ENCODE measurements around the gene PFDN6.
"Not testable (repeated sequence)": the region's sequence is repeated elsewhere in the genome, so short reads cannot be mapped to it uniquely, and the experiment has no call there.

The PFDN6 gene

DNA sequence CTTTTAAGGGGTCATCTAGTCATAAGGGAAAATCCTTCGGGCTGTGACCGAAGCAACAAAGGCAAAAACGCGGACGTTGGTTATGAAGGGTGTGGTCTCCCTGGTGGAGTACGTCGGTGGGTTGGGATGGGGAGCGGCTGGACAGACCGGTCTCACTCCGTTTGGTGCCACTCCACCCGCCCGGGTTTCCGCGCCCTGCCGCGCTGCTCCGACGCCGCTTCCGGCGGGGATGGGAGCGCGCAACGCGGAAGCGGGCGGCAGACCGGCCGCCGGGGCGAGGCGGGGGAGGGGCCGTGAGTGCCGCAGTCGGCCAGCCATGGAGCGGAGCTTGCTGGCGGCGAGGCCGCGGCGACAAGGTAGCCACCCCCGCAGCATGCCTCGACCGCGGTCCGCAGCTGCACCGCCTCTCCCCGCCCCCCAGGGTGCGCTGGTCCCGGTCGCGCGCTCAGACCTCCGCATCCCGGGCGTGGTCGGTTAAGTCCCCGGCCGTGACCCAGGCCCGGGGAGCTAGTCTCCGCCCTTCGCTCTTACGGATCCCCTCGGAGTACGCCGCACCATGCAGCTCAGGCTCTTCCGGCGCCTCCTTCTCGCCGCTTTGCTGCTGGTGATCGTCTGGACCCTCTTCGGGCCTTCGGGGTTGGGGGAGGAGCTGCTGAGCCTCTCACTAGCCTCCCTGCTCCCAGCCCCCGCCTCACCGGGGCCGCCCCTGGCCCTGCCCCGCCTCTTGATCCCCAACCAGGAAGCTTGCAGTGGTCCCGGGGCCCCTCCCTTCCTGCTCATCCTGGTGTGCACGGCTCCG, 12.3 kb upstream of the PFDN6 start, which contains the start of gene B3GALT4:
TSS of gene B3GALT4 (plus strand) at position 260 of the 799 bp plus-strand sequence. CDS start at position 557, 297 bp downstream.
- Histone ChIP-seq H3K4me1 (peaks cover 71 to 88% (median 77%) of the 10 kb centered on the region in 10 experiments), H3K9me3 (replicated peaks in 1 of 11) (no peaks in the 10 kb centered on the region), H3K4me2 (peak within 1 kb of the TSS; percentile 90 to 99 (median 97)), H3K27me3 (no peaks in the 10 kb centered on the region), H3K9ac (peak within 1 kb of the TSS; percentile 83 to 99 (median 95)), H3K36me3 (peaks cover 59 to 87% (median 80%) of the 10 kb centered on the region in 11 experiments), H3K27ac (peak within 1 kb of the TSS; percentile 78 to 99 (median 84)), H4K20me1 (peaks cover 35 to 95% (median 84%) of the 10 kb centered on the region in 11 experiments; a peak in 21 of 22 replicates), H3K4me3 (peak within 1 kb of the TSS; percentile 69 to 92 (median 86))
- TF ChIP-seq Cebpa-rat (IDR thresholded peaks at IDR 0.05): no peak

- Histone ChIP-seq H3K4me1 (peaks cover 71 to 88% (median 77%) of the 10 kb centered on the region in 10 experiments), H3K36me3 (peaks cover 65 to 90% (median 83%) of the 10 kb centered on the region in 11 experiments)
- no peak for TF ChIP-seq Cebpa-rat (IDR thresholded peaks at IDR 0.05)
These were observed 11.6 kb upstream of the PFDN6 start for GRCh38 chr6:33277663-33278391.

GRCh38 chr6:33278392-33278741, 11.0 kb upstream of the PFDN6 start:
- H3K36me3 ChIP-seq: peaks cover 65 to 90% (median 83%) of the 10 kb centered on the region in 11 experiments
- H3K4me3 ChIP-seq: peak overlapping the region; percentile 69 to 92 (median 86); a peak in 16 of 20 replicates
- peaks cover 28 to 94% (median 78%) of the 10 kb centered on the region in 11 experiments; a peak in 21 of 22 replicates for H4K20me1 ChIP-seq
- H3K4me2 ChIP-seq: peak overlapping the region; percentile 90 to 99 (median 97)
- H3K4me1 ChIP-seq: peaks cover 65 to 83% (median 71%) of the 10 kb centered on the region in 10 experiments
- no peaks in the 10 kb centered on the region for H3K9me3 ChIP-seq (replicated peaks in 1 of 11)
- H3K9ac ChIP-seq: peak overlapping the region; percentile 83 to 99 (median 95); a peak in 20 of 22 replicates
- H3K27me3 ChIP-seq: no peaks in the 10 kb centered on the region
- peak overlapping the region in 8 of 11 experiments; percentile 78 to 99 (median 86); a peak in 11 of 22 replicates for H3K27ac ChIP-seq
- TF ChIP-seq Cebpa-rat (IDR thresholded peaks at IDR 0.05): no peak

More at GRCh38 chr6:33277663-33278391, 11.6 kb upstream of the PFDN6 start:
- Histone ChIP-seq H3K27me3 (no peaks in the 10 kb centered on the region), H3K4me2 (peak overlapping the region; percentile 90 to 99 (median 97)), H3K9ac (peak overlapping the region; percentile 83 to 99 (median 95)), H3K27ac (peak overlapping the region; percentile 78 to 99 (median 84)), H3K4me3 (peak overlapping the region; percentile 69 to 92 (median 86)), H3K9me3 (replicated peaks in 1 of 11) (no peaks in the 10 kb centered on the region), H4K20me1 (peaks cover 33 to 96% (median 84%) of the 10 kb centered on the region in 11 experiments; a peak in 21 of 22 replicates)

DNA sequence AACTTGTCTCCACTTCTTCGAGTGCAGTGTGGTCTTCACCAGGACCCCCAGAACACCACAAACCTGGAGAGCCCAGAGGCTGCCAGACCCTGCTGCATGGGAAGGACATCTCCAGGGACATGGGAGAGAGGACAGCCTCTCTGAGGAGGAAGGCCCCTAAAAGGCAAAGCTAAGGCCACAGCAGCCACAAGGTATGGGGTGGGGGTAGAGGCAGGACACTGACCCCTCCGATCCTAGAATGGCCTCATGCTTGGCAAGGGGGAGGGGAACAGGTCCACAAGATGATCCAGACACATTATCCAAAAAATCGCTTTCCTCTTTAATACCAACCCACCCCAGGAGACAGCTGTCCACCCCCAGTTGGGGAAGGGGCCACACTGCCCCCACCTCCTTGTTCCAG, 10.6 kb upstream of the PFDN6 start:
- no peaks in the 10 kb centered on the region for H3K27me3 ChIP-seq
- no peak for TF ChIP-seq Cebpa-rat (IDR thresholded peaks at IDR 0.05)
- H3K27ac ChIP-seq: peak overlapping the region in 4 of 11 experiments; percentile 15 to 85 (median 27); a peak in 3 of 22 replicates
- peaks cover 23 to 94% (median 74%) of the 10 kb centered on the region in 11 experiments; a peak in 21 of 22 replicates for H4K20me1 ChIP-seq
- H3K9ac ChIP-seq: peak overlapping the region; percentile 17 to 99 (median 94); a peak in 16 of 22 replicates
- peaks cover 65 to 90% (median 83%) of the 10 kb centered on the region in 11 experiments for H3K36me3 ChIP-seq
- no peaks in the 10 kb centered on the region for H3K9me3 ChIP-seq (replicated peaks in 1 of 11)
- peak overlapping the region in 4 of 10 experiments; percentile 19 to 90 (median 75); a peak in 5 of 20 replicates for H3K4me3 ChIP-seq
- H3K4me2 ChIP-seq: peak overlapping the region; percentile 31 to 99 (median 96); a peak in 20 of 22 replicates
- H3K4me1 ChIP-seq: peaks cover 61 to 78% (median 67%) of the 10 kb centered on the region in 10 experiments

DNA sequence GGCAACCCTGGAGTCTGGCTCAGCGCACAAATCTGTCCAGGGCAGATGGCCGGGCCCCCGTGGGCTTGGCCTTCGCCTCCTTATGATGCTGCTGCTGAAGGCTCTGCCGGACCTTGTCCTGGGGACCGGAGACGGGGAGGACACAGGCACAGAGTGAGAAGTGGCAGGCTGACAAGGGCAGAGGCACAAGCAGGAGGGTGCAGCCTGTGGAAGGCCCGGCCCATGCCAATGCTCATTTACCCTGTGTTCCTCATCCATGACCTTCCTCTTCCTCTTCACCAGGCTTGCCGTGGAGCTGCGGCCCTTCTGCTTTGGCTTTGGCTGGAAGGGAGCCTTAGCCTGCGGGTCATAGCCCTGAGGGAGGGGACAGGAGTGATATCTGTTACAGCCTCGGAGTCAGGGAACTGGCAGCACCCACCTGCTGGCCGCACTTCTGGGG, 10.1 kb upstream of the PFDN6 start:
- peak overlapping the region in 10 of 11 experiments; percentile 17 to 99 (median 94); a peak in 15 of 22 replicates for H3K9ac ChIP-seq
- H3K27me3 ChIP-seq: no peaks in the 10 kb centered on the region
- peak overlapping the region in 5 of 11 experiments; percentile 15 to 33 (median 29); a peak in 7 of 22 replicates for H3K27ac ChIP-seq
- H3K36me3 ChIP-seq: peaks cover 65 to 90% (median 83%) of the 10 kb centered on the region in 11 experiments
- H3K4me2 ChIP-seq: peak overlapping the region; percentile 31 to 99 (median 96); a peak in 19 of 22 replicates
- no peaks in the 10 kb centered on the region for H3K9me3 ChIP-seq (replicated peaks in 1 of 11)
- peaks cover 19 to 94% (median 69%) of the 10 kb centered on the region in 11 experiments; a peak in 21 of 22 replicates for H4K20me1 ChIP-seq
- H3K4me1 ChIP-seq: peaks cover 56 to 74% (median 62%) of the 10 kb centered on the region in 10 experiments
- no peak for TF ChIP-seq Cebpa-rat (IDR thresholded peaks at IDR 0.05)
- peak overlapping the region in 5 of 10 experiments; percentile 4 to 90 (median 69); a peak in 4 of 20 replicates for H3K4me3 ChIP-seq

GRCh38 chr6:33279971-33280511, 9.4 kb upstream of the PFDN6 start:
- Histone ChIP-seq H3K36me3 (peaks cover 65 to 90% (median 83%) of the 10 kb centered on the region in 11 experiments), H3K4me1 (peaks cover 49 to 66% (median 55%) of the 10 kb centered on the region in 10 experiments), H3K4me2 (peak overlapping the region; percentile 1 to 99 (median 95); a peak in 12 of 22 replicates), H3K9me3 (replicated peaks in 1 of 11) (no peaks in the 10 kb centered on the region), H3K27ac (peak overlapping the region in 4 of 11 experiments; percentile 16 to 41 (median 32); a peak in 5 of 22 replicates), H3K4me3 (no peak overlapping the region), H4K20me1 (peaks cover 11 to 94% (median 62%) of the 10 kb centered on the region in 11 experiments; a peak in 21 of 22 replicates), H3K9ac (peak overlapping the region in 10 of 11 experiments; percentile 12 to 98 (median 34); a peak in 13 of 22 replicates), H3K27me3 (no peaks in the 10 kb centered on the region)
- no peak for TF ChIP-seq Cebpa-rat (IDR thresholded peaks at IDR 0.05)

DNA sequence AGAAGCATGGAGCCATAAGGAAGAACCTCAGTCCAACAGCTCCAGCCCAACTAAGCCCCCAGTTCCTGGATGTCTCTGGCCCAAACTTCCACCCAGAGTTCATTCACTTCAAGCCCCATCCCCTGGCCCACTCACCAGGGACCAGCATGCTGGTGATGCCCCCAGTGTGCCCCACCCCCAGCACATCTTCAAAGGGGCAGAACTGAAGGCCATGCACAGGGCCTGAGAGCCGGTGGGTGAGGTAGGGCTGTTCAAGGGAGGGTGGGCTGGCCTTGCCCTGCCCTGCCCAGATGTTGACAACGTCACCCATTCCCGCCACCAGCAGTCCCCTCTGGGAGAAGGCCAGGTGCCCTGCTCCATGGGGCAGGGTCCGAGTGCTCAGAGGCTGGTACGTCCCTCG, 8.9 kb upstream of the PFDN6 start:
- Histone ChIP-seq H3K27me3 (no peaks in the 10 kb centered on the region), H3K36me3 (peaks cover 64 to 90% (median 83%) of the 10 kb centered on the region in 11 experiments), H3K4me2 (peak overlapping the region in 10 of 11 experiments; percentile 1 to 99 (median 33); a peak in 11 of 22 replicates), H4K20me1 (peaks cover 6 to 94% (median 57%) of the 10 kb centered on the region in 11 experiments; a peak in 21 of 22 replicates), H3K27ac (peak overlapping the region in 4 of 11 experiments; percentile 7 to 41 (median 25); a peak in 4 of 22 replicates), H3K4me1 (peaks cover 44 to 61% (median 50%) of the 10 kb centered on the region in 10 experiments), H3K4me3 (no peak overlapping the region), H3K9me3 (replicated peaks in 1 of 11) (no peaks in the 10 kb centered on the region), H3K9ac (peak overlapping the region; percentile 7 to 83 (median 29); a peak in 14 of 22 replicates)
- no peak for TF ChIP-seq Cebpa-rat (IDR thresholded peaks at IDR 0.05)

DNA sequence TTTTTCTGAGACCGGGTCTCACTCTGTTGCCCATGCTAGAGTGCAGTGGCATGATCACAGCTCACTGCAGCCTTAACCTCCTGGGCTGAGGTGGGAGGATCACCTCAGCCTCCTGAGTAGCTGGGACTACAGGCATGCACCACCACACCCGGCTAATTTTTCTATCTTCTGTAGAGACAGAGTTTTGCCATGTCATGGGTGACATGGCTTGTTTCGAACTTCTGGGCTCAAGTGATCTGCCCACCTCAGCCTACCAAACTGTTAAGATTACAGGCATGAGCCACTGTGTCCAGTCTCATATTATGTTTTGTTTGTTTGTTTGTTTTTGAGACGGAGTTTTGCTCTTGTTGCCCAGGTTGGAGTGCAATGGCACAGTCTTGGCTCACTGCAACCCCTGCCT, 4.2 kb upstream of the PFDN6 start:
- not testable (repeated sequence) for H3K4me2 ChIP-seq; H3K9ac ChIP-seq; H3K27me3 ChIP-seq; H3K9me3 ChIP-seq (replicated peaks in 1 of 11); H3K27ac ChIP-seq; H3K4me3 ChIP-seq
- H3K36me3 ChIP-seq: peaks cover 64 to 81% (median 79%) of the 10 kb centered on the region in 11 experiments
- H4K20me1 ChIP-seq: peaks cover 0 to 79% (median 25%) of the 10 kb centered on the region in 11 experiments; a peak in 17 of 22 replicates
- peaks cover 23 to 44% (median 30%) of the 10 kb centered on the region in 10 experiments for H3K4me1 ChIP-seq

All from BLaER1 treated with 17β-estradiol and CSF1 and Interleukin-3, amounts not matched to agents 10 nM and 100 nM (cell line).